ENCODE results near the gene MICU1.

- TF ChIP-seq TAF1 (IDR thresholded peaks at IDR 0.05; ENCODE audit: borderline replicate concordance, low read depth, low read length) = no peak
- no peak for TF ChIP-seq POLR2A (IDR thresholded peaks at IDR 0.05; ENCODE audit: low read depth, low read length)
These were observed 246.1 kb downstream of the MICU1 start for GRCh38 chr10:72379776-72380175.
